ENCODE results near the gene TMEM132E.

DNA sequence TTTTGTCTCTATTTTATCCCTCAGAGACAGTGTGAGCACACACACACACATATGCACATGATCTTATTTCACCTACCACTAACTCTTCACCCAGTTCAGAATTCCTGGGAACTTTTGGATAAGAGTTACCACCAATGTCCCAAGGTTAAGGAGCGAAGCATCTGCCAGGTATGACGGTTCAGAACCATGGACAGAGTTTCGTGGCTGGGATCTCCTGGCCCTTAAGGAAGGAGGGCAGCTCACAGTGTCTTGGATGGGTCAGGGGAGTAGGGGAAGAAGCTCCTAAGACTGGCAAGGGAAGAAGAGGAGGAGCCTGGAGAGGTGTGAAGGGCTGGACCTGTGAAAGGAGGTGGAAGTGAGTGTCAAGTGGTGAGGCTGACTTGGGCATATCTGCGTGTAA lies 23.0 kb upstream of the TMEM132E start:
- TF ChIP-seq, protein P1, sequence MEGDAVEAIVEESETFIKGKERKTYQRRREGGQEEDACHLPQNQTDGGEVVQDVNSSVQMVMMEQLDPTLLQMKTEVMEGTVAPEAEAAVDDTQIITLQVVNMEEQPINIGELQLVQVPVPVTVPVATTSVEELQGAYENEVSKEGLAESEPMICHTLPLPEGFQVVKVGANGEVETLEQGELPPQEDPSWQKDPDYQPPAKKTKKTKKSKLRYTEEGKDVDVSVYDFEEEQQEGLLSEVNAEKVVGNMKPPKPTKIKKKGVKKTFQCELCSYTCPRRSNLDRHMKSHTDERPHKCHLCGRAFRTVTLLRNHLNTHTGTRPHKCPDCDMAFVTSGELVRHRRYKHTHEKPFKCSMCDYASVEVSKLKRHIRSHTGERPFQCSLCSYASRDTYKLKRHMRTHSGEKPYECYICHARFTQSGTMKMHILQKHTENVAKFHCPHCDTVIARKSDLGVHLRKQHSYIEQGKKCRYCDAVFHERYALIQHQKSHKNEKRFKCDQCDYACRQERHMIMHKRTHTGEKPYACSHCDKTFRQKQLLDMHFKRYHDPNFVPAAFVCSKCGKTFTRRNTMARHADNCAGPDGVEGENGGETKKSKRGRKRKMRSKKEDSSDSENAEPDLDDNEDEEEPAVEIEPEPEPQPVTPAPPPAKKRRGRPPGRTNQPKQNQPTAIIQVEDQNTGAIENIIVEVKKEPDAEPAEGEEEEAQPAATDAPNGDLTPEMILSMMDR (IDR thresholded peaks at IDR 0.05; ENCODE audit: poor library complexity) = no peak
- TF ChIP-seq EZH2phosphoT487 (IDR thresholded peaks at IDR 0.05; ENCODE audit: low read depth, severe bottlenecking, unreplicated experiment) (no peak), EZH2 (IDR thresholded peaks at IDR 0.05; ENCODE audit: borderline replicate concordance) (no peak)
